Activated CD4-positive, alpha-beta memory T cell treated with anti-CD3 and anti-CD28 coated beads, Interleukin-2, amount 10 ng/mL, durations not matched to agents 7 days and 5 days (primary cell): ENCODE results near the gene GLCCI1. TPM values are rescaled to one million over a fixed set of nuclear protein-coding genes. Genes with fewer than 3 reads are reported as not detected.
"Not testable (repeated sequence)": the region's sequence is repeated elsewhere in the genome, so short reads cannot be mapped to it uniquely, and the experiment has no call there.

ENCODE experiments used
- CTCF ChIA-PET: fragments of 350-600 bp; sonication (Branson Sonifier 250); formaldehyde crosslinking; loops from one replicate; lab custom pipeline; 2021; ENCODE audit warnings: antibody characterized with exemption, inconsistent platforms; lab: Charles Lee
- POLR2A ChIA-PET: fragments of 350-600 bp; sonication (Branson Sonifier 250); formaldehyde crosslinking; loops from one replicate; lab custom pipeline; 2021; ENCODE audit warnings: antibody characterized with exemption; lab: Charles Lee
- DNase-seq: peaks from one replicate; pipeline ENCODE4 v3.0.0-alpha.2; 2020
- H3K27ac Mint-ChIP-seq: one replicate; pipeline ENCODE4 v1.8.0; 2021; ENCODE audit warnings: mild to moderate bottlenecking, mixed read lengths
- H3K27me3 Mint-ChIP-seq: one replicate; pipeline ENCODE4 v1.8.0; 2021; ENCODE audit warnings: mixed read lengths
- H3K36me3 Mint-ChIP-seq: one replicate; pipeline ENCODE4 v1.8.0; 2021; ENCODE audit warnings: low read depth, mixed read lengths
- H3K4me1 Mint-ChIP-seq: one replicate; pipeline ENCODE4 v1.8.0; 2021; ENCODE audit warnings: mixed read lengths
- H3K4me3 Mint-ChIP-seq: one replicate; pipeline ENCODE4 v1.8.0; 2021; ENCODE audit warnings: mild to moderate bottlenecking, mixed read lengths
- H3K9me3 Mint-ChIP-seq: one replicate; pipeline ENCODE4 v1.8.0; 2021; ENCODE audit warnings: mixed read lengths
- total RNA-seq, 2 experiments: library from RNA; stranded (reverse); gene quantifications; one replicate each; pipeline ENCODE4 v1.2.3, GENCODE V29; 2021

The GLCCI1 gene
- total RNA-seq, 2 experiments from 2014 or later: 25.4 to 29.0 TPM

- no peaks in the 10 kb centered on the region for H3K4me1 Mint-ChIP-seq
- H3K27ac Mint-ChIP-seq: no peak overlapping the region
- DNase-seq: no peak
- no peaks in the 10 kb centered on the region for H3K27me3 Mint-ChIP-seq
- peaks cover 4% of the 10 kb centered on the region for H3K9me3 Mint-ChIP-seq
- ChIA-PET CTCF (no interaction called here), POLR2A (no interaction called here)
- no peak overlapping the region for H3K4me3 Mint-ChIP-seq
- peaks cover 6% of the 10 kb centered on the region for H3K36me3 Mint-ChIP-seq
These were observed 123.5 kb downstream of the GLCCI1 start for GRCh38 chr7:8092140-8092539.

- H3K27me3 Mint-ChIP-seq: no peaks in the 10 kb centered on the region
- no peaks in the 10 kb centered on the region for H3K4me1 Mint-ChIP-seq
- H3K9me3 Mint-ChIP-seq: peaks cover 6% of the 10 kb centered on the region
- DNase-seq: no peak
- POLR2A ChIA-PET: no interaction called here
- no peak overlapping the region for H3K4me3 Mint-ChIP-seq
- H3K27ac Mint-ChIP-seq: no peak overlapping the region
- H3K36me3 Mint-ChIP-seq: peaks cover 9% of the 10 kb centered on the region
- CTCF ChIA-PET: no interaction called here
These were observed 125.9 kb downstream of the GLCCI1 start for GRCh38 chr7:8094164-8095140.

GRCh38 chr7:8101292-8101691 is 132.7 kb downstream of the GLCCI1 start:
- DNase-seq, CTCF ChIA-PET, H3K4me3 Mint-ChIP-seq, H3K27ac Mint-ChIP-seq, POLR2A ChIA-PET, H3K27me3 Mint-ChIP-seq: not testable (repeated sequence)
- peaks cover 14% of the 10 kb centered on the region for H3K9me3 Mint-ChIP-seq
- peaks cover 12% of the 10 kb centered on the region for H3K4me1 Mint-ChIP-seq
- H3K36me3 Mint-ChIP-seq: peaks cover 10% of the 10 kb centered on the region

DNA sequence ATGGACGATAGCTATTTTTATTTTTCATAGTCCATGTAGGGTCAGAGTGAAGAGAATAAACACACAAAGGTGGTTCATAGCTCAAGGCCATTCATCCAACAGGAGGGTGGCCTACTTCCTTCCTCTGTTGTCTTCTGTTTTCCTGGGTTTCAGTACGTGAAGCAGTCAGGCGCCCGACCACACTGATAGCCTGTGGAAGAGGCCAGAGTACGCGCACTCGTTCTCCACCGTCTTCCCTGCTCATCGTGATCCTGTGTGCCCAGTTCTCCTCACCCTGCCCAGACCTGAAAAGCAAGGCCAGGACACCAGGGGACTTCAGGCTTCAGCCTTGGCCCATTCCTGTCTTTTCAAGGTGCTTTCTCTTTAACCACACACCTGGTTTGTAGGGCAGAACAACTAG is 134.7 kb downstream of the GLCCI1 start:
- no peak for DNase-seq
- Mint-ChIP-seq H3K27me3 (no peaks in the 10 kb centered on the region), H3K9me3 (peaks cover 12% of the 10 kb centered on the region), H3K4me3 (no peak overlapping the region), H3K4me1 (peaks cover 15% of the 10 kb centered on the region), H3K36me3 (peaks cover 10% of the 10 kb centered on the region), H3K27ac (no peak overlapping the region)
- ChIA-PET POLR2A (no interaction called here), CTCF (no interaction called here)

DNA sequence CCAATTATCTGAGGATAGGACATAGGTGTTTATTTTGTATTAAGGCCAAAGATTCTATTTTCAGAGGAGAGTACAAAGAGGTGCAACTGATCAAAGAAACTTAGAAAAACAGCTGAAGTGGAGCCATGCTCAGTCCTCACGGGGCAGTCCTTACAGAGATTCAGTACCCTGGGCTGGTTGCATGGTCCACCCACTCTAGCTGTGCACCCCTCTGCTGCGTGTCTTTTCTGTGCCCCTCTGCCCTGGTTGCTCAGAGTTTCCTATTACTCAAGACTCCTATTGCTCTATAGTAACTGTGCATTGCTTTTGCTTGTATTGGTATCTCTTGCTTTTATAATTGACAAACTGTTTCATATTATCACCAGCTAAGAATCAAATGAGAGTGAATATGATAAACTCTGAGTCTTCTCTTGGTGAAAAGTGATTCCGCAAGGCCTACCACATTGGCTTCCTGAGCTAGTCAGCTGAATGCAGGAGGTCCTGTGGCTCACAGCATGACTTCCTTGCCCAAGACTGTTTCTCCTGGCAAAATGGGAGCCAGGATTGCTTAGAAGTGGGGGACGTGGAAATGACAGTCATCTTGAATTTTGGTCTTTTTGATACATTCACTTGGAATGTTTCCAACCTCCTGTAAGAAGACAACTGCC is 137.0 kb downstream of the GLCCI1 start:
- peaks cover 8% of the 10 kb centered on the region for H3K9me3 Mint-ChIP-seq
- ChIA-PET CTCF (no interaction called here), POLR2A (interaction anchor here (2.2 kb wide), 1 partner anchor 20 kb away, joined by 5 read pairs; no protein-coding TSS in a partner anchor)
- H3K36me3 Mint-ChIP-seq: peaks cover 10% of the 10 kb centered on the region
- H3K27ac Mint-ChIP-seq: no peak overlapping the region
- peaks cover 15% of the 10 kb centered on the region for H3K4me1 Mint-ChIP-seq
- no peak overlapping the region for H3K4me3 Mint-ChIP-seq
- no peaks in the 10 kb centered on the region for H3K27me3 Mint-ChIP-seq
- no peak for DNase-seq

GRCh38 chr7:8109196-8110022 is 140.8 kb downstream of the GLCCI1 start:
- DNase-seq: no peak
- Mint-ChIP-seq H3K27me3 (no peaks in the 10 kb centered on the region), H3K9me3 (peaks cover 2% of the 10 kb centered on the region), H3K4me3 (no peak overlapping the region), H3K36me3 (peaks cover 3% of the 10 kb centered on the region), H3K27ac (no peak overlapping the region), H3K4me1 (peaks cover 23% of the 10 kb centered on the region)
- CTCF ChIA-PET: interaction anchor here (0.7 kb wide), 1 partner anchor 98 kb away, joined by 4 read pairs; no protein-coding TSS in a partner anchor
- POLR2A ChIA-PET: interaction anchor here (1.6 kb wide), 1 partner anchor 16 kb away, joined by 4 read pairs; no protein-coding TSS in a partner anchor

GRCh38 chr7:8111282-8111960 is 142.8 kb downstream of the GLCCI1 start:
- peaks cover 9% of the 10 kb centered on the region for H3K36me3 Mint-ChIP-seq
- peaks cover 2% of the 10 kb centered on the region for H3K9me3 Mint-ChIP-seq
- H3K27ac Mint-ChIP-seq: no peak overlapping the region
- H3K27me3 Mint-ChIP-seq: no peaks in the 10 kb centered on the region
- peaks cover 29% of the 10 kb centered on the region for H3K4me1 Mint-ChIP-seq
- CTCF ChIA-PET: no interaction called here
- H3K4me3 Mint-ChIP-seq: no peak overlapping the region
- POLR2A ChIA-PET: interaction anchor here (0.7 kb wide), 1 partner anchor 471 kb away, joined by 3 read pairs; the partner anchor contains the start of gene UMAD1
- no peak for DNase-seq

- H3K9me3 Mint-ChIP-seq: peaks cover 2% of the 10 kb centered on the region
- H3K27me3 Mint-ChIP-seq: no peaks in the 10 kb centered on the region
- CTCF ChIA-PET: interaction anchor here (0.7 kb wide), 1 partner anchor 493 kb away, joined by 3 read pairs; no protein-coding TSS in a partner anchor
- H3K4me3 Mint-ChIP-seq: no peak overlapping the region
- POLR2A ChIA-PET: no interaction called here
- H3K36me3 Mint-ChIP-seq: peaks cover 9% of the 10 kb centered on the region
- DNase-seq: no peak
- no peak overlapping the region for H3K27ac Mint-ChIP-seq
- H3K4me1 Mint-ChIP-seq: peaks cover 36% of the 10 kb centered on the region
These were observed 144.1 kb downstream of the GLCCI1 start for GRCh38 chr7:8112685-8113084.

- peaks cover 36% of the 10 kb centered on the region for H3K4me1 Mint-ChIP-seq
- CTCF ChIA-PET: interaction anchor here (0.7 kb wide), 1 partner anchor 493 kb away, joined by 3 read pairs; no protein-coding TSS in a partner anchor
These were observed 144.6 kb downstream of the GLCCI1 start for GRCh38 chr7:8113184-8113583.

DNA sequence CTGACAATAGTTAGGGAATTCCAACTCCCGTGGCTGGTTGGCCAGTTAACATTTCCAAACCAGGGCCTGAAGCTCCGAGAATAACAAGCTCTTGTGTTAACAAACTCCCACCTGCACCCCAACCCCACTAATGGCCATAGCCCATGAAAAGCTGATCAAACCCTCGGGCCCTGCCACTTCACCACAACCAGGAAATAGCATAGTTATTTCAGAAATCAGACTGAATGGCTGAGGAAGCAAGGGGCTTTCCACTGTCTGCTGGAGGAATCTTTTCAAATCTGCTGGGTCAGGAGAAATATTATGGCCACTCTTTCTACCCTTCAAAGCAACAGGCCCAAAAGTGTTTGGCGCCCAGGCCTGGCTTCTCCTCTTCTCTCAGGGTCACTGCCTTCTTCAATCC is 145.6 kb downstream of the GLCCI1 start:
- peaks cover 41% of the 10 kb centered on the region for H3K4me1 Mint-ChIP-seq
- no peak overlapping the region for H3K4me3 Mint-ChIP-seq
- CTCF ChIA-PET: interaction anchor here (0.6 kb wide), 1 partner anchor 92 kb away, joined by 3 read pairs; no protein-coding TSS in a partner anchor
- H3K36me3 Mint-ChIP-seq: peaks cover 7% of the 10 kb centered on the region
- no peak overlapping the region for H3K27ac Mint-ChIP-seq
- DNase-seq: no peak
- POLR2A ChIA-PET: interaction anchor here (1.0 kb wide), 1 partner anchor 11 kb away, joined by 3 read pairs; no protein-coding TSS in a partner anchor
- no peaks in the 10 kb centered on the region for H3K27me3 Mint-ChIP-seq
- peaks cover 2% of the 10 kb centered on the region for H3K9me3 Mint-ChIP-seq

More at GRCh38 chr7:8113184-8113583, 144.6 kb downstream of the GLCCI1 start:
- H3K9me3 Mint-ChIP-seq: peaks cover 2% of the 10 kb centered on the region
- no peak overlapping the region for H3K4me3 Mint-ChIP-seq
- no peak overlapping the region for H3K27ac Mint-ChIP-seq
- POLR2A ChIA-PET: no interaction called here
- no peak for DNase-seq
- peaks cover 7% of the 10 kb centered on the region for H3K36me3 Mint-ChIP-seq
- H3K27me3 Mint-ChIP-seq: no peaks in the 10 kb centered on the region

- Mint-ChIP-seq H3K9me3 (peaks cover 2% of the 10 kb centered on the region), H3K36me3 (peaks cover 7% of the 10 kb centered on the region), H3K4me1 (peaks cover 41% of the 10 kb centered on the region), H3K27me3 (no peaks in the 10 kb centered on the region), H3K4me3 (no peak overlapping the region), H3K27ac (peak overlapping the region; percentile 26)
- ChIA-PET POLR2A (interaction anchor here (1.1 to 3.5 kb wide), 2 partner anchors 10 to 18 kb away, joined by 3 to 12 read pairs; no protein-coding TSS in a partner anchor), CTCF (interaction anchor here (0.7 to 0.9 kb wide), 2 partner anchors 10 kb away, joined by 3 to 4 read pairs; no protein-coding TSS in a partner anchor)
- no peak for DNase-seq
These were observed 147.2 kb downstream of the GLCCI1 start for GRCh38 chr7:8115547-8116402.
